HG02571 (cell line): Measurements from ENCODE around the gene SDF4.
"Not testable (repeated sequence)": the region's sequence is repeated elsewhere in the genome, so short reads cannot be mapped to it uniquely, and the experiment has no call there.

Source experiments
- ATAC-seq: cut with Tn5 transposase; IDR thresholded peaks from one replicate; pipeline ENCODE4 v1.9.1; 2021; ENCODE audit warnings: mild to moderate bottlenecking, moderate library complexity; ENCODE audit not compliant: unreplicated experiment

SDF4 gene

GRCh38 chr1:1199961-1200875 lies 31.6 kb downstream of the SDF4 start:
- no peak for ATAC-seq

- ATAC-seq = no peak
These were observed 32.5 kb downstream of the SDF4 start for GRCh38 chr1:1199141-1199960.

- no peak for ATAC-seq
These were observed 33.2 kb downstream of the SDF4 start for GRCh38 chr1:1198423-1199140.

GRCh38 chr1:1197551-1198422 lies 34.0 kb downstream of the SDF4 start:
- no peak for ATAC-seq

- ATAC-seq = no peak
These were observed 34.7 kb downstream of the SDF4 start for GRCh38 chr1:1197188-1197500.

- ATAC-seq = no peak
These were observed 35.2 kb downstream of the SDF4 start for GRCh38 chr1:1196431-1197187.

GRCh38 chr1:1195726-1196125 lies 36.1 kb downstream of the SDF4 start:
- ATAC-seq = not testable (repeated sequence)

GRCh38 chr1:1194723-1195122 lies 37.1 kb downstream of the SDF4 start:
- ATAC-seq = no peak

- ATAC-seq = no peak
These were observed 40.1 kb downstream of the SDF4 start for GRCh38 chr1:1191734-1192133.

GRCh38 chr1:1189111-1189510 lies 42.7 kb downstream of the SDF4 start:
- ATAC-seq = no peak

- ATAC-seq = no peak
These were observed 43.9 kb downstream of the SDF4 start for GRCh38 chr1:1187938-1188337.

- ATAC-seq = no peak
These were observed 46.6 kb downstream of the SDF4 start for GRCh38 chr1:1185101-1185765.

- no peak for ATAC-seq
These were observed 47.7 kb downstream of the SDF4 start for GRCh38 chr1:1183833-1184775.

- no peak for ATAC-seq
These were observed 48.5 kb downstream of the SDF4 start for GRCh38 chr1:1183221-1183747.

- no peak for ATAC-seq
These were observed 49.1 kb downstream of the SDF4 start for GRCh38 chr1:1182491-1183220.

GRCh38 chr1:1181938-1182410 lies 49.8 kb downstream of the SDF4 start:
- no peak for ATAC-seq
